Stimulated activated CD8-positive, alpha-beta memory T cell treated with anti-CD3 and anti-CD28 coated beads, Interleukin-7, amount 100 ng/mL, for 24 hours (primary cell): ENCODE measurements around the gene ELOVL5.
"Not testable (repeated sequence)": the region's sequence is repeated elsewhere in the genome, so short reads cannot be mapped to it uniquely, and the experiment has no call there.

Source experiments
- DNase-seq: peaks from one replicate; pipeline ENCODE4 v3.0.0-alpha.2; 2020; ENCODE audit warnings: low read depth

ELOVL5 gene

GRCh38 chr6:53304953-53305352, 43.8 kb downstream of the ELOVL5 start:
- not testable (repeated sequence) for DNase-seq

GRCh38 chr6:53302678-53303360, 45.9 kb downstream of the ELOVL5 start:
- no peak for DNase-seq

GRCh38 chr6:53301801-53302537, 46.8 kb downstream of the ELOVL5 start:
- no peak for DNase-seq

- DNase-seq, result no peak
These were observed 47.8 kb downstream of the ELOVL5 start for GRCh38 chr6:53300656-53301551.

- no peak for DNase-seq
These were observed 49.3 kb downstream of the ELOVL5 start for GRCh38 chr6:53299331-53300005.

GRCh38 chr6:53297004-53297403, 51.7 kb downstream of the ELOVL5 start:
- DNase-seq, result no peak

GRCh38 chr6:53295176-53295575, 53.6 kb downstream of the ELOVL5 start:
- DNase-seq, result no peak

GRCh38 chr6:53294611-53295010, 54.1 kb downstream of the ELOVL5 start:
- no peak for DNase-seq

- no peak for DNase-seq
These were observed 54.7 kb downstream of the ELOVL5 start for GRCh38 chr6:53294095-53294494.

GRCh38 chr6:53293691-53294090, 55.1 kb downstream of the ELOVL5 start:
- DNase-seq, result no peak

- no peak for DNase-seq
These were observed 57.9 kb downstream of the ELOVL5 start for GRCh38 chr6:53290537-53291510.

GRCh38 chr6:53287336-53288225, 61.2 kb downstream of the ELOVL5 start:
- no peak for DNase-seq

GRCh38 chr6:53284901-53285300, 63.8 kb downstream of the ELOVL5 start:
- DNase-seq, result no peak

- no peak for DNase-seq
These were observed 66.0 kb downstream of the ELOVL5 start for GRCh38 chr6:53282741-53283140.

- no peak for DNase-seq
These were observed 66.5 kb downstream of the ELOVL5 start for GRCh38 chr6:53282234-53282633.

- DNase-seq, result no peak
These were observed 67.1 kb downstream of the ELOVL5 start for GRCh38 chr6:53281518-53282215.

- DNase-seq, result no peak
These were observed 68.5 kb downstream of the ELOVL5 start for GRCh38 chr6:53280207-53280606.

- DNase-seq, result no peak
These were observed 69.5 kb downstream of the ELOVL5 start for GRCh38 chr6:53279293-53279692.

- no peak for DNase-seq
These were observed 75.4 kb downstream of the ELOVL5 start for GRCh38 chr6:53273370-53273769.
